Activated CD8-positive, alpha-beta T cell treated with anti-CD3 and anti-CD28 coated beads for 36 hours (primary cell): ENCODE data around the gene MLF1. TPM values are rescaled to one million over a fixed set of nuclear protein-coding genes. Genes with fewer than 3 reads are reported as not detected.

Experiments used
- ATAC-seq: fragments of 200-7000 bp; cut with Tn5 transposase; one replicate; pipeline ENCODE4 v1.10.0; 2021; ENCODE audit warnings: mild to moderate bottlenecking, moderate library complexity
- CTCF ChIA-PET: fragments of 350-600 bp; sonication (Branson Sonifier 250); formaldehyde crosslinking; loops from one replicate; lab custom pipeline; 2021; ENCODE audit warnings: antibody characterized with exemption; lab: Charles Lee
- POLR2A ChIA-PET: fragments of 350-600 bp; sonication (Branson Sonifier 250); formaldehyde crosslinking; loops from one replicate; lab custom pipeline; 2021; ENCODE audit warnings: antibody characterized with exemption; lab: Charles Lee
- DNase-seq: peaks from one replicate; pipeline ENCODE4 v3.0.0-alpha.2; 2020
- H3K27ac Mint-ChIP-seq: one replicate; pipeline ENCODE4 v1.8.0; 2021; ENCODE audit warnings: mild to moderate bottlenecking, mixed read lengths
- H3K27me3 Mint-ChIP-seq: one replicate; pipeline ENCODE4 v1.8.0; 2021; ENCODE audit warnings: mixed read lengths
- H3K36me3 Mint-ChIP-seq: one replicate; pipeline ENCODE4 v1.8.0; 2021; ENCODE audit warnings: low read depth, mixed read lengths
- H3K4me1 Mint-ChIP-seq: one replicate; pipeline ENCODE4 v1.8.0; 2021; ENCODE audit warnings: low read depth, mixed read lengths
- H3K4me3 Mint-ChIP-seq: one replicate; pipeline ENCODE4 v1.8.0; 2021; ENCODE audit warnings: mild to moderate bottlenecking, moderate library complexity, mixed read lengths
- H3K9me3 Mint-ChIP-seq: one replicate; pipeline ENCODE4 v1.8.0; 2021; ENCODE audit warnings: mixed read lengths
- intact Hi-C: fragments of 100-400 bp; cut with micrococcal nuclease; formaldehyde crosslinking; loops from one replicate; pipeline ENCODE4 v1.10.0; 2022
- total RNA-seq, 2 experiments: library from RNA; stranded (reverse); gene quantifications; one replicate each; pipeline ENCODE4 v1.2.3, GENCODE V29; 2021
- TF ChIP-seq, protein P1 (sequence below): fragments of 200-600 bp; IDR thresholded peaks from one replicate; pipeline ENCODE4 v1.8.0; 2022; ENCODE audit warnings: antibody characterized with exemption, mild to moderate bottlenecking

The MLF1 gene
- total RNA-seq, 2 experiments from 2014 or later = 1.4 to 1.9 TPM

DNA sequence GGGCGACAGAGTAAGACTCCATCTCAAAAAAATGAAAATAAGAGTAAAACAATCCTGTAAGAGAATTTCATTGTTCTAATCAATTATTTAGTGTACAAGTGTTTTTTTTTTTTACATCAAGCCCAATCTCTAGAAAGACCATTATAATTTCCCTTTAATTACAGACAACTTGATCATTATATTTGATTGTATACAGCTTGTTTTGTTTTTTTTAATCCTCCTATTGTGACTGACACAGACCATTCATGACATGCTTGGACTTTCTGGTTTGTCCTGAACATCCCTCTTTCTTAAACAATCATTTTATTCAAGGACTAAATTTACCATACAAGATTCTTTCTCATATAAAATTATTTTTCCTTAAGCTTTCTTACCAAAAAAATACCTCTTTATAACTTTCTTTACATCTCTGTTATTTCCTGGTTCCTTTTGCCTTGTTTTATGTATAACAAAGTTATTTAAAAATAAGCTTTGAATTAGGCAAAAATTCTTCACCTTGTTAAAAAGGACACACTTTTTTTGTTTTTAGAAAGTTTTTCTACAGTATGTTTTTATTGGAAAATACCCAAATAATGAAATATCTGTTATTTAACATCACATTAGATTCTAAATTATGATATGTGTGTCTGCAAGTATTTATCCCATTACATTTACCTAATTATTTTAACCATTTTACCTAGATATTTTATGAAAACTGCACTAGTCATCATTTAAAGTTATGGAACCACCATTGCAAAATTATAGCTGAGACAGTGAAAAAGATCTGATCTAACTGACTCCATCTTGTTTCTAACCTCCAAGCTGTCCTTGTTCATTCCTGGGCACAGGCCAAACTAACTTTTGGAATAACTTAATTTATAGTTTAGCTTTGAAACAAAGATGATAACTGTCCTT, 47.2 kb downstream of the MLF1 start:
- POLR2A ChIA-PET = no interaction called here
- Mint-ChIP-seq H3K9me3 (peaks cover 10% of the 10 kb centered on the region), H3K36me3 (no peaks in the 10 kb centered on the region), H3K27me3 (peaks cover 9% of the 10 kb centered on the region), H3K4me1 (no peaks in the 10 kb centered on the region), H3K4me3 (no peak overlapping the region), H3K27ac (no peak overlapping the region)
- DNase-seq (no peak), ATAC-seq (no peak)
- intact Hi-C loops = no loop called here
- CTCF ChIA-PET = interaction anchor here (1.1 kb wide), 1 partner anchor 9 kb away, joined by 4 read pairs; no protein-coding TSS in a partner anchor
- TF ChIP-seq, protein P1, sequence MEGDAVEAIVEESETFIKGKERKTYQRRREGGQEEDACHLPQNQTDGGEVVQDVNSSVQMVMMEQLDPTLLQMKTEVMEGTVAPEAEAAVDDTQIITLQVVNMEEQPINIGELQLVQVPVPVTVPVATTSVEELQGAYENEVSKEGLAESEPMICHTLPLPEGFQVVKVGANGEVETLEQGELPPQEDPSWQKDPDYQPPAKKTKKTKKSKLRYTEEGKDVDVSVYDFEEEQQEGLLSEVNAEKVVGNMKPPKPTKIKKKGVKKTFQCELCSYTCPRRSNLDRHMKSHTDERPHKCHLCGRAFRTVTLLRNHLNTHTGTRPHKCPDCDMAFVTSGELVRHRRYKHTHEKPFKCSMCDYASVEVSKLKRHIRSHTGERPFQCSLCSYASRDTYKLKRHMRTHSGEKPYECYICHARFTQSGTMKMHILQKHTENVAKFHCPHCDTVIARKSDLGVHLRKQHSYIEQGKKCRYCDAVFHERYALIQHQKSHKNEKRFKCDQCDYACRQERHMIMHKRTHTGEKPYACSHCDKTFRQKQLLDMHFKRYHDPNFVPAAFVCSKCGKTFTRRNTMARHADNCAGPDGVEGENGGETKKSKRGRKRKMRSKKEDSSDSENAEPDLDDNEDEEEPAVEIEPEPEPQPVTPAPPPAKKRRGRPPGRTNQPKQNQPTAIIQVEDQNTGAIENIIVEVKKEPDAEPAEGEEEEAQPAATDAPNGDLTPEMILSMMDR = no peak

DNA sequence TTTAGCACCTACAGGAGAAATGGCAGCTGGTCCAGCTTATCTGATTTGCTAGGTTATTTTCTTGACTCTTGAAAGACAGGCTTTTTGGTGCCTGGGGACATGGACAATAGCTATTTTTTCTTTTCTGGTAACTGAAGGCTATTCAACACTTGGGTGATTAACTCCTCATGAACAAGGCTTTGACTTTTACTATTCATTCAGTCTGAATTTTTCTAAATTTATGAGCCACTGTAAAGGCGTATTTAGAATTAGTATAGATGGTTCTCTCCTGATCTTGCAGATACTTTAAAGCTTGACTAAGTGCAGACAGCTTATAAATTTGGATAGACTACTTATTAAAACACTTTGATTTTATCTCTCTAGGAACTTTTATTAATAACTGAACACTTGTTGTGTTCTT, 54.9 kb downstream of the MLF1 start:
- CTCF ChIA-PET = no interaction called here
- no peak overlapping the region for H3K27ac Mint-ChIP-seq

GRCh38 chr3:158631981-158632380, 61.0 kb downstream of the MLF1 start:
- TF ChIP-seq, protein P1 = no peak
- Mint-ChIP-seq H3K27me3 (peaks cover 5% of the 10 kb centered on the region), H3K4me1 (no peaks in the 10 kb centered on the region), H3K9me3 (no peaks in the 10 kb centered on the region), H3K27ac (no peak overlapping the region), H3K36me3 (no peaks in the 10 kb centered on the region), H3K4me3 (no peak overlapping the region)
- ATAC-seq = no peak
- no peak for DNase-seq
- ChIA-PET CTCF (no interaction called here), POLR2A (no interaction called here)
- intact Hi-C loops = no loop called here

More for the DNA sequence above, 54.9 kb downstream of the MLF1 start:
- POLR2A ChIA-PET = no interaction called here
- no peaks in the 10 kb centered on the region for H3K4me1 Mint-ChIP-seq
- TF ChIP-seq, protein P1 = no peak
- no peak for ATAC-seq
- H3K27me3 Mint-ChIP-seq = peaks cover 2% of the 10 kb centered on the region
- intact Hi-C loops = no loop called here
- no peak overlapping the region for H3K4me3 Mint-ChIP-seq
- no peak for DNase-seq
- H3K36me3 Mint-ChIP-seq = no peaks in the 10 kb centered on the region
- H3K9me3 Mint-ChIP-seq = no peaks in the 10 kb centered on the region

DNA sequence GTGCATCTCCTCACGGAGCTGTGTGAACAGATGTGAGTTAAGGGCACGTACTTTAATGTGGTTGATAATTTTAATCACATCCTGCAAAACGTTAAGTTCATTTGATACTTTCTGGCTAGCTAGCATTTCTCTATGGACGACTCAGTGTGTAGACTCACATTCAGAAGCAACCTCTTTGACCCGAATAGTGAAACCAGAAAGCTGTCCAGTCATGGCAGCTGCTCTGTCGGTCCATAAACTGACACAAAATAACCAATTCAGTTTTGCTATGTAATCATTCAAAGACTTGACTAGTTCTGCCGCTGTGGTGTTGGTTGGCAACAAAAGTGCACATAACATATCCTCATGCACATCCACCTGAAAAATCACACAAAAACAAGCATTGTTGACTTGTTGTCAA, 69.7 kb downstream of the MLF1 start:
- Mint-ChIP-seq H3K36me3 (peaks cover 2% of the 10 kb centered on the region), H3K4me3 (no peak overlapping the region), H3K27me3 (no peaks in the 10 kb centered on the region), H3K9me3 (no peaks in the 10 kb centered on the region), H3K4me1 (peaks cover 14% of the 10 kb centered on the region), H3K27ac (no peak overlapping the region)
- ChIA-PET CTCF (no interaction called here), POLR2A (no interaction called here)
- ATAC-seq = no peak
- intact Hi-C loops = loop anchor here (5.0 kb wide), 1 partner anchor 98 kb away; no protein-coding TSS in a partner anchor
- no peak for DNase-seq
- TF ChIP-seq, protein P1 = no peak

- peaks cover 2% of the 10 kb centered on the region for H3K36me3 Mint-ChIP-seq
These were observed 71.0 kb downstream of the MLF1 start for GRCh38 chr3:158642005-158642404.

More at GRCh38 chr3:158642005-158642404, 71.0 kb downstream of the MLF1 start:
- intact Hi-C loops = loop anchor here (5.0 kb wide), 1 partner anchor 100 kb away; no protein-coding TSS in a partner anchor
- ATAC-seq (no peak), DNase-seq (peak; percentile 18)
- peak overlapping the region; percentile 40 for H3K27ac Mint-ChIP-seq
- no peaks in the 10 kb centered on the region for H3K27me3 Mint-ChIP-seq
- POLR2A ChIA-PET = no interaction called here
- H3K4me1 Mint-ChIP-seq = peaks cover 25% of the 10 kb centered on the region
- no peak overlapping the region for H3K4me3 Mint-ChIP-seq
- CTCF ChIA-PET = interaction anchor here (0.9 kb wide), 3 partner anchors 18 to 102 kb away, joined by 3 to 4 read pairs (median 4); no protein-coding TSS in a partner anchor
- TF ChIP-seq, protein P1 = no peak
- no peaks in the 10 kb centered on the region for H3K9me3 Mint-ChIP-seq
